HepG2 (cell line): ENCODE data around the gene CTDNEP1. TPM values are rescaled to one million over a fixed set of nuclear protein-coding genes. Genes with fewer than 3 reads are reported as not detected.
A peak's percentile ranks its signal among the peaks of the same experiment; 100 is the strongest.

Experiments
- CBX2 ChIP-seq, 2 experiments: fragments of 200-600 bp in 1 of 2; sonication (generic); formaldehyde crosslinking in 1 of 2; IDR thresholded peaks; 2 replicates each; pipeline versions ENCODE4 v1.7.0 to v1.8.1; 2018 to 2022; ENCODE audit warnings: low read depth in 2 of 2, low read length in 1 of 2, mild to moderate bottlenecking in 1 of 2, missing genetic modification reagents in 1 of 2
- DZIP1 ChIP-seq: sonication (generic); formaldehyde crosslinking; IDR thresholded peaks from 2 replicates; pipeline ENCODE4 v1.5.0; 2020; ENCODE audit warnings: mild to moderate bottlenecking, missing genetic modification reagents
- HNF1A ChIP-seq, 2 experiments: sonication (generic) in 1 of 2; formaldehyde crosslinking in 1 of 2; IDR thresholded peaks; 2 replicates each; pipeline versions ENCODE4 v1.4.0 to v1.6.1; 2016 to 2020; ENCODE audit warnings: borderline replicate concordance in 1 of 2, low read depth in 1 of 2, mild to moderate bottlenecking in 1 of 2, missing genetic modification reagents in 1 of 2
- SALL2 ChIP-seq: sonication (generic); formaldehyde crosslinking; IDR thresholded peaks from 2 replicates; pipeline ENCODE4 v1.8.1; 2023; ENCODE audit warnings: mild to moderate bottlenecking, missing genetic modification reagents, inconsistent platforms
- SIN3A ChIP-seq: IDR thresholded peaks from 2 replicates; pipeline ENCODE4 v1.6.1; 2011; ENCODE audit warnings: low read depth, mild to moderate bottlenecking, control low read depth, low read length, borderline replicate concordance
- SMARCC2 ChIP-seq: fragments of 450-650 bp; IDR thresholded peaks from 2 replicates; pipeline ENCODE4 v1.6.1; 2017; ENCODE audit warnings: antibody characterized with exemption, mild to moderate bottlenecking
- SP1 ChIP-seq, 2 experiments: fragments of 450-650 bp in 1 of 2; sonication (generic) in 1 of 2; formaldehyde crosslinking in 1 of 2; IDR thresholded peaks; 2 replicates each; pipeline versions ENCODE4 v1.4.0 to v1.6.1; 2016 to 2020; ENCODE audit warnings: missing genetic modification reagents in 1 of 2
- SP140L ChIP-seq: sonication (generic); formaldehyde crosslinking; IDR thresholded peaks from 2 replicates; pipeline ENCODE4 v1.4.0; 2020; ENCODE audit warnings: missing genetic modification reagents, borderline replicate concordance
- TFAP4 ChIP-seq: sonication (generic); IDR thresholded peaks from 2 replicates; pipeline ENCODE4 v1.6.1; 2016; ENCODE audit warnings: low read depth, borderline replicate concordance
- TFE3 ChIP-seq: IDR thresholded peaks from 2 replicates; pipeline ENCODE4 v1.6.1; 2016
- TOE1 ChIP-seq: sonication (generic); formaldehyde crosslinking; IDR thresholded peaks from 2 replicates; pipeline ENCODE4 v1.4.0; 2020; ENCODE audit warnings: mild to moderate bottlenecking, missing genetic modification reagents
- ZNF17 ChIP-seq: sonication (generic); formaldehyde crosslinking; IDR thresholded peaks from 2 replicates; pipeline ENCODE4 v1.5.0; 2020; ENCODE audit warnings: mild to moderate bottlenecking, missing genetic modification reagents
- ZNF572 ChIP-seq: sonication (generic); formaldehyde crosslinking; IDR thresholded peaks from 2 replicates; pipeline ENCODE4 v1.5.1; 2020; ENCODE audit warnings: mild to moderate bottlenecking, missing genetic modification reagents
- ZNF879 ChIP-seq: sonication (generic); formaldehyde crosslinking; IDR thresholded peaks from 2 replicates; pipeline ENCODE4 v1.8.1; 2023; ENCODE audit warnings: missing genetic modification reagents
- polyA plus RNA-seq, 8 experiments: library from polyadenylated mRNA; depleted of rRNA in 3 of 8; stranded (reverse) in 7 of 8; unstranded in 1 of 8; fragments of >200 nt; fragmentation: Illumina TruSeq in 4 of 8; extraction: Trizol in 4 of 8; gene quantifications; 2 replicates each; pipeline versions ENCODE4 v1.2.1 to v1.2.3, GENCODE V29; 2011 to 2016; ENCODE audit warnings: low read depth in 4 of 8, missing spikeins in 1 of 8, mixed read lengths in 1 of 8; ENCODE audit not compliant: insufficient read depth in 1 of 8
- total RNA-seq, 5 experiments: library from RNA; depleted of rRNA; stranded (reverse); fragments of >200 nt; fragmentation: Illumina TruSeq; extraction: Trizol; gene quantifications; 2 replicates each; pipeline ENCODE4 v1.2.3, GENCODE V29; 2016; ENCODE audit warnings: low read depth in 1 of 5
- TF ChIP-seq, protein P1 (sequence below): sonication (generic); formaldehyde crosslinking; IDR thresholded peaks from 2 replicates; pipeline ENCODE4 v1.4.0; 2020; ENCODE audit warnings: missing genetic modification reagents

The CTDNEP1 gene
- total and polyA plus RNA-seq, 2 of the 13 experiments (the other 11 are each of a cell fraction or from before 2014, with no cell fraction given), result 19.8 to 118 TPM

GRCh38 chr17:7239091-7240027 is 12.2 kb downstream of the CTDNEP1 start, which contains the start of gene PHF23 (continued):
- TF ChIP-seq HNF1A (IDR thresholded peaks at IDR 0.05; ENCODE audit: low read depth), result no peak
- no peak; the same call in 1 of the 2 replicates for TF ChIP-seq HNF1A (CRISPR knock-in tag; IDR thresholded peaks at IDR 0.05; ENCODE audit: borderline replicate concordance)
- no peak; the same call in 1 of the 2 replicates for TF ChIP-seq SALL2 (CRISPR knock-in tag)
- no peak for TF ChIP-seq SP1 (IDR thresholded peaks at IDR 0.05)
- 0 out of 2 replicates have a peak, but pooled peaks have one; percentile 21 for TF ChIP-seq SP1 (CRISPR knock-in tag; IDR thresholded peaks at IDR 0.05)
- peak; percentile 58; the same call in 1 of the 2 replicates for TF ChIP-seq SIN3A
- TF ChIP-seq DZIP1 (CRISPR knock-in tag), result 0 out of 2 replicates have a peak, but pooled peaks have one; percentile 35
- no peak for TF ChIP-seq CBX2 (IDR thresholded peaks at IDR 0.05; ENCODE audit: low read depth, low read length)
- TF ChIP-seq CBX2 (CRISPR knock-in tag; IDR thresholded peaks at IDR 0.05; ENCODE audit: low read depth), result no peak
- TF ChIP-seq ZNF17 (CRISPR knock-in tag), result no peak
- no peak for TF ChIP-seq SP140L
- TF ChIP-seq SMARCC2, result no peak
- TF ChIP-seq, protein P1, sequence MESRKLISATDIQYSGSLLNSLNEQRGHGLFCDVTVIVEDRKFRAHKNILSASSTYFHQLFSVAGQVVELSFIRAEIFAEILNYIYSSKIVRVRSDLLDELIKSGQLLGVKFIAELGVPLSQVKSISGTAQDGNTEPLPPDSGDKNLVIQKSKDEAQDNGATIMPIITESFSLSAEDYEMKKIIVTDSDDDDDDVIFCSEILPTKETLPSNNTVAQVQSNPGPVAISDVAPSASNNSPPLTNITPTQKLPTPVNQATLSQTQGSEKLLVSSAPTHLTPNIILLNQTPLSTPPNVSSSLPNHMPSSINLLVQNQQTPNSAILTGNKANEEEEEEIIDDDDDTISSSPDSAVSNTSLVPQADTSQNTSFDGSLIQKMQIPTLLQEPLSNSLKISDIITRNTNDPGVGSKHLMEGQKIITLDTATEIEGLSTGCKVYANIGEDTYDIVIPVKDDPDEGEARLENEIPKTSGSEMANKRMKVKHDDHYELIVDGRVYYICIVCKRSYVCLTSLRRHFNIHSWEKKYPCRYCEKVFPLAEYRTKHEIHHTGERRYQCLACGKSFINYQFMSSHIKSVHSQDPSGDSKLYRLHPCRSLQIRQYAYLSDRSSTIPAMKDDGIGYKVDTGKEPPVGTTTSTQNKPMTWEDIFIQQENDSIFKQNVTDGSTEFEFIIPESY (CRISPR knock-in tag), result no peak
- 0 out of 2 replicates have a peak, but pooled peaks have one; percentile 60 for TF ChIP-seq ZNF572 (CRISPR knock-in tag)
- no peak for TF ChIP-seq ZNF879 (CRISPR knock-in tag)
- no peak for TF ChIP-seq TFAP4
- no peak for TF ChIP-seq TFE3 (CRISPR knock-in tag)
- 0 out of 2 replicates have a peak, but pooled peaks have one; percentile 28 for TF ChIP-seq TOE1 (CRISPR knock-in tag)
